Skeletal muscle cell (primary cell): Measurements from ENCODE around the gene HOXC9.

ENCODE experiments used
- DNase-seq: peaks from one replicate; pipeline ENCODE4 v3.0.0-alpha.2; 2010; ENCODE audit warnings: low read depth
- H3K4me3 ChIP-seq: 2 replicates; pipeline ENCODE4 v1.5.1; 2011; ENCODE audit warnings: low read depth, mild to moderate bottlenecking, control low read depth, low read length, moderate library complexity

Gene HOXC9

GRCh38 chr12:54044425-54045103, 44.6 kb downstream of the HOXC9 start:
- H3K4me3 ChIP-seq, result no peak overlapping the region
- DNase-seq, result no peak

- no peak overlapping the region for H3K4me3 ChIP-seq
- no peak for DNase-seq
Measured at GRCh38 chr12:54045401-54045800, 45.4 kb downstream of the HOXC9 start.

- H3K4me3 ChIP-seq, result no peak overlapping the region
Measured at GRCh38 chr12:54045868-54046521, 46.0 kb downstream of the HOXC9 start.

GRCh38 chr12:54046809-54047159, 46.8 kb downstream of the HOXC9 start:
- no peak overlapping the region for H3K4me3 ChIP-seq
- DNase-seq, result no peak

More at GRCh38 chr12:54045868-54046521, 46.0 kb downstream of the HOXC9 start:
- DNase-seq, result no peak

GRCh38 chr12:54047160-54047963, 47.4 kb downstream of the HOXC9 start:
- H3K4me3 ChIP-seq, result no peak overlapping the region
- no peak for DNase-seq

GRCh38 chr12:54047964-54048303, 48.0 kb downstream of the HOXC9 start:
- DNase-seq, result no peak
- no peak overlapping the region for H3K4me3 ChIP-seq

GRCh38 chr12:54048406-54049093, 48.6 kb downstream of the HOXC9 start:
- DNase-seq, result no peak
- no peak overlapping the region for H3K4me3 ChIP-seq

GRCh38 chr12:54049108-54049507, 49.1 kb downstream of the HOXC9 start:
- no peak for DNase-seq
- no peak overlapping the region for H3K4me3 ChIP-seq

GRCh38 chr12:54050482-54050810, 50.5 kb downstream of the HOXC9 start:
- DNase-seq, result no peak
- H3K4me3 ChIP-seq, result no peak overlapping the region

GRCh38 chr12:54051026-54051842, 51.3 kb downstream of the HOXC9 start:
- no peak for DNase-seq
- no peak overlapping the region for H3K4me3 ChIP-seq

GRCh38 chr12:54051874-54052437, 52.0 kb downstream of the HOXC9 start:
- no peak for DNase-seq
- no peak overlapping the region for H3K4me3 ChIP-seq

GRCh38 chr12:54052438-54053002, 52.6 kb downstream of the HOXC9 start:
- DNase-seq, result no peak
- no peak overlapping the region for H3K4me3 ChIP-seq
